Measurements from ENCODE around the gene OR4D2.

OR4D2 gene

DNA sequence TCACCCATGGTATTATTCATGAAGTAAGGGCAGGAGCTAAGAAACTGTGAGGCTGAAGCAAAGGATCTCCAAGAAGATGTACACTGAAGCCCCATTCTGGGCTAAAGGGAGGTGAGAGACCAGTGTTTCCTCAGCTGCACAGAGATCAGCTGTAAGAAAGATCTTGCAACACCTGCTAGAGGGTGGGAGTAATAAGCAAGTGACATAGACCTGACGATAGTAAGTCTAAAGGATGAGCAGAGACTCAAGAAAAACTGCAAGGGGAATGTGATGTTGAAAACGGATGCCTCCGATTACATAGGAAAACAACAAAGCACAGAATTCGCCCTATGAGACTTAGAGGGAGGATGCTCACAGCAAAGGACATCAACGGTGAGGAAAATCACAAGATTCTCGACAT is at the start of gene OR4D2:
Gene OR4D2 (plus strand): TSS at position 301 of the 400 bp plus-strand sequence. CDS start 2,674 bp downstream, outside the sequence.
- Histone ChIP-seq H3K9ac (ENCODE audit: low read depth, low read length) (no peak within 1 kb of the TSS), H3K4me1 (ENCODE audit: insufficient read depth, low read length) (no peaks in the 10 kb centered on the region), H3K79me2 (ENCODE audit: insufficient read depth, low read length) (no peaks in the 10 kb centered on the region), H3K36me3 (ENCODE audit: insufficient read depth, low read length) (no peaks in the 10 kb centered on the region), H3K4me3 (ENCODE audit: low read depth in 1 of 2, low read length in 2 of 2) (no peak within 1 kb of the TSS), H2AFZ (ENCODE audit: low read depth, low read length) (no peak within 1 kb of the TSS), H3K27me3 (ENCODE audit: insufficient read depth, low read length, poor library complexity) (peaks cover 17% of the 10 kb centered on the region), H3K27ac (ENCODE audit: low read length) (no peak within 1 kb of the TSS), H3K4me2 (ENCODE audit: insufficient read depth, low read length) (no peak within 1 kb of the TSS), H3K9me3 (ENCODE audit: insufficient read depth, low read length, severe bottlenecking) (no peaks in the 10 kb centered on the region), H4K20me1 (ENCODE audit: insufficient read depth, low read length) (0 out of 2 replicates have a peak, but pooled peaks cover 3% of the 10 kb centered on the region)
- no peak for DNase-seq
- TF ChIP-seq, protein P1, sequence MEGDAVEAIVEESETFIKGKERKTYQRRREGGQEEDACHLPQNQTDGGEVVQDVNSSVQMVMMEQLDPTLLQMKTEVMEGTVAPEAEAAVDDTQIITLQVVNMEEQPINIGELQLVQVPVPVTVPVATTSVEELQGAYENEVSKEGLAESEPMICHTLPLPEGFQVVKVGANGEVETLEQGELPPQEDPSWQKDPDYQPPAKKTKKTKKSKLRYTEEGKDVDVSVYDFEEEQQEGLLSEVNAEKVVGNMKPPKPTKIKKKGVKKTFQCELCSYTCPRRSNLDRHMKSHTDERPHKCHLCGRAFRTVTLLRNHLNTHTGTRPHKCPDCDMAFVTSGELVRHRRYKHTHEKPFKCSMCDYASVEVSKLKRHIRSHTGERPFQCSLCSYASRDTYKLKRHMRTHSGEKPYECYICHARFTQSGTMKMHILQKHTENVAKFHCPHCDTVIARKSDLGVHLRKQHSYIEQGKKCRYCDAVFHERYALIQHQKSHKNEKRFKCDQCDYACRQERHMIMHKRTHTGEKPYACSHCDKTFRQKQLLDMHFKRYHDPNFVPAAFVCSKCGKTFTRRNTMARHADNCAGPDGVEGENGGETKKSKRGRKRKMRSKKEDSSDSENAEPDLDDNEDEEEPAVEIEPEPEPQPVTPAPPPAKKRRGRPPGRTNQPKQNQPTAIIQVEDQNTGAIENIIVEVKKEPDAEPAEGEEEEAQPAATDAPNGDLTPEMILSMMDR (IDR thresholded peaks at IDR 0.05; ENCODE audit: borderline replicate concordance, extremely low read depth, low read length, poor library complexity, severe bottlenecking): no peak
- no peak for TF ChIP-seq EZH2 (IDR thresholded peaks at IDR 0.05; ENCODE audit: borderline replicate concordance, low read depth, low read length, severe bottlenecking)
- ATAC-seq (ENCODE audit: insufficient read depth, low read depth): no peak

DNA sequence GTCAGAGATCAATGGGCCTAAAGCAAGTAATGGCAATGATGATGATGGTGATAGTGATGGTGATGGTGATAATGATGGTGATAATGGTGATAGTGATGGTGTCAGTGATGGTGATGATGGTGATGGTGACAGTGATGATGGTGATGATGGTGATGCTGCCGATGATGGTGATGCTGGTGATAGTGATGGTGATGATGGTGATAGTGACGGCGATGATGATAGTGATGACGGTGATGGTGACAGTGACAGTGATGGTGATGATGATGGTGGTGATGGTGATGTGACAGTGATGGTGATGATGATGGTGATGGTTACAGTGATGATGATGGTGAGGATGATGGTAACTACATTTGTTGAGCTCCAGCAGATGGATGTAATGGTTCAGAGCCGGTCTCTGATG is 49.4 kb upstream of the OR4D2 start:
- Histone ChIP-seq H3K9ac (ENCODE audit: low read depth, low read length) (no peak overlapping the region), H3K27ac (ENCODE audit: low read length) (no peak overlapping the region), H3K4me3 (ENCODE audit: low read depth in 1 of 2, low read length in 2 of 2) (no peak overlapping the region), H3K4me2 (ENCODE audit: insufficient read depth, low read length) (no peak overlapping the region), H3K27me3 (ENCODE audit: insufficient read depth, low read length, poor library complexity) (no peaks in the 10 kb centered on the region), H3K36me3 (ENCODE audit: insufficient read depth, low read length) (no peaks in the 10 kb centered on the region), H2AFZ (ENCODE audit: low read depth, low read length) (no peak overlapping the region), H3K9me3 (ENCODE audit: insufficient read depth, low read length, severe bottlenecking) (no peaks in the 10 kb centered on the region), H3K4me1 (ENCODE audit: insufficient read depth, low read length) (0 out of 2 replicates have a peak, but pooled peaks cover 2% of the 10 kb centered on the region), H4K20me1 (ENCODE audit: insufficient read depth, low read length) (peaks cover 5% of the 10 kb centered on the region; the same call in 1 of the 2 replicates), H3K79me2 (ENCODE audit: insufficient read depth, low read length) (no peaks in the 10 kb centered on the region)
- TF ChIP-seq EZH2 (IDR thresholded peaks at IDR 0.05; ENCODE audit: borderline replicate concordance, low read depth, low read length, severe bottlenecking): no peak
- TF ChIP-seq, protein P1 (IDR thresholded peaks at IDR 0.05; ENCODE audit: borderline replicate concordance, extremely low read depth, low read length, poor library complexity, severe bottlenecking): no peak
- DNase-seq (no peak), ATAC-seq (ENCODE audit: insufficient read depth, low read depth) (no peak)

DNA sequence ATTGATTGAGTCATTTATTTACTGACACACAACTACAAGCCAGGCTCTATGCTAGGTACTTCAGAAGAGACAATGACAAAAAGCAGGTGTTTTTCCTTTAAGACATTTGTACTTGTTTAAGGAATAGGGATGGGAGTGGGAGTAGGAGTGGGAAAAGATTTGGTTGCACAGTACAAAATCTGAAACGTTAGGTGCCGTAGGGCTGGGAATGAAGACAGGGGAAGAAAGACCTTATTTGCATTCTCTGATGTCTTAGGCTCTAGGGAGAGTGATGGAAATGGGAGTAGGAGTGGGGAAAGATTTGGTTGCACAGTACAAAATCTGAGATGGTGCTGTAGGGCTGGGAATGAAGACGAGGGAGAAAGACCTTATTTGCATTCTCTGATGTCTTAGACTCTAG is 47.3 kb upstream of the OR4D2 start:
- ATAC-seq (ENCODE audit: insufficient read depth, low read depth) (no peak), DNase-seq (no peak)
- no peaks in the 10 kb centered on the region for H3K36me3 ChIP-seq (ENCODE audit: insufficient read depth, low read length)
- no peak overlapping the region for H3K9ac ChIP-seq (ENCODE audit: low read depth, low read length)
- no peaks in the 10 kb centered on the region for H3K27me3 ChIP-seq (ENCODE audit: insufficient read depth, low read length, poor library complexity)
- no peak overlapping the region for H2AFZ ChIP-seq (ENCODE audit: low read depth, low read length)
- H3K4me1 ChIP-seq (ENCODE audit: insufficient read depth, low read length): no peaks in the 10 kb centered on the region
- TF ChIP-seq, protein P1 (IDR thresholded peaks at IDR 0.05; ENCODE audit: borderline replicate concordance, extremely low read depth, low read length, poor library complexity, severe bottlenecking): no peak
- no peak for TF ChIP-seq EZH2 (IDR thresholded peaks at IDR 0.05; ENCODE audit: borderline replicate concordance, low read depth, low read length, severe bottlenecking)
- H4K20me1 ChIP-seq (ENCODE audit: insufficient read depth, low read length): peaks cover 5% of the 10 kb centered on the region; the same call in 1 of the 2 replicates
- no peak overlapping the region for H3K4me3 ChIP-seq (ENCODE audit: low read depth in 1 of 2, low read length in 2 of 2)
- H3K9me3 ChIP-seq (ENCODE audit: insufficient read depth, low read length, severe bottlenecking): no peaks in the 10 kb centered on the region
- H3K79me2 ChIP-seq (ENCODE audit: insufficient read depth, low read length): no peaks in the 10 kb centered on the region
- no peak overlapping the region for H3K27ac ChIP-seq (ENCODE audit: low read length)
- H3K4me2 ChIP-seq (ENCODE audit: insufficient read depth, low read length): no peak overlapping the region

Data from DND-41 (cell line).